Measurements from ENCODE around the gene TBL1XR1. TPM values are rescaled to one million over a fixed set of nuclear protein-coding genes. Genes with fewer than 3 reads are reported as not detected.

Gene TBL1XR1
- total and polyA plus RNA-seq, 2 donors (not counting 3 experiments of a cell fraction or from before 2014, with no cell fraction given) = 26.9 to 146 TPM

DNA sequence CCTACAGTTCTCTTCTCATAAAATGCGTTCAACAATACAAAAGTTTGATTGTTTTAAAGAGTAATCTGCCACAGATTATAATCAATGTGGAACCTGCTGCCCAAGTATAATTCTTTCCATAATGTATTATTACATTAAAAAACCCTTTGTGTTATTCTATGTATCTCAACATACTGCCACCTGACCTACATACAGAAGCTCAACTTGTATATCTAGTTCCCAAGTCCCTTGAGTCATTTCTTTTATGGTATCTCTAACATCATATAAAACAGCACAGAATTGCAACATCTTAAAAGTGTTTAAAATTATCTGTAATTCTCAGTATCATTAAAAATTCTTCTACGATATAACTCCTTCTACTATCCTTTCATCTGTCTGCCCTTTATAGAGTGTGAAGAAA is 70.3 kb downstream of the TBL1XR1 start:
- FAIRE-seq = no peak

More for the DNA sequence above, 70.3 kb downstream of the TBL1XR1 start:
- Histone ChIP-seq H3K27ac (ENCODE audit: insufficient read depth, low read depth, low read length) (no peak overlapping the region), H4K20me1 (replicated peaks; ENCODE audit: control insufficient read depth, extremely low read depth, insufficient read depth, low read length) (peaks cover 14% of the 10 kb centered on the region), H3K4me2 (ENCODE audit: insufficient read depth, low read length) (no peak overlapping the region), H2AFZ (ENCODE audit: low read depth, low read length) (no peak overlapping the region), H3K27me3 (ENCODE audit: control insufficient read depth in 2 of 2, insufficient read depth in 2 of 2, low read length in 2 of 2) (no peaks in the 10 kb centered on the region), H3K36me3 (ENCODE audit: control insufficient read depth in 2 of 2, extremely low read depth in 1 of 2, insufficient read depth in 2 of 2, low read length in 2 of 2) (no peaks in the 10 kb centered on the region), H3K4me1 (ENCODE audit: control insufficient read depth, extremely low read depth, insufficient read depth, low read length) (peaks cover 7% of the 10 kb centered on the region), H3K9me3 (replicated peaks; ENCODE audit: control insufficient read depth, insufficient read depth, low read length) (no peaks in the 10 kb centered on the region), H3K9me1 (replicated peaks; ENCODE audit: control insufficient read depth, extremely low read depth, insufficient read depth, low read length) (no peaks in the 10 kb centered on the region), H3K79me2 (ENCODE audit: control insufficient read depth, insufficient read depth, low read length) (peaks cover 97% of the 10 kb centered on the region), H3K4me3 (replicated peaks in 1 of 3; ENCODE audit: insufficient read depth in 1 of 3, low read depth in 1 of 3, low read length in 3 of 3) (no peak overlapping the region), H3K9ac (replicated peaks; ENCODE audit: extremely low read depth, insufficient read depth, low read length) (no peak overlapping the region)
- ChIA-PET POLR2A (no interaction called here), CTCF (interaction anchor here (1.0 kb wide), 1 partner anchor 18 kb away, joined by 3 read pairs; no protein-coding TSS in a partner anchor)
- dilution Hi-C loops (cut with MboI; ENCODE audit: extremely low pct_ligation_motif_present, low sequenced_read_pairs) = no loop called here
- no TSS peak for BruUV-seq (replicated peaks)
- TF ChIP-seq MYC (IDR thresholded peaks at IDR 0.05; ENCODE audit: low read depth, low read length) (no peak), POLR2A (IDR thresholded peaks at IDR 0.05; ENCODE audit: low read depth, low read length) (no peak), JUN (IDR thresholded peaks at IDR 0.05; ENCODE audit: borderline replicate concordance, insufficient read depth, insufficient read length, low read depth) (no peak), FOS (IDR thresholded peaks at IDR 0.05; ENCODE audit: borderline replicate concordance, insufficient read depth, low read length) (no peak), POLR2AphosphoS5 (IDR thresholded peaks at IDR 0.05; ENCODE audit: insufficient read depth, low read depth, low read length) (no peak), GATA2 (IDR thresholded peaks at IDR 0.05; ENCODE audit: insufficient read depth, insufficient read length, low read depth, low read length) (no peak), MAX (IDR thresholded peaks at IDR 0.05; ENCODE audit: insufficient read depth, insufficient read length) (no peak), EZH2 (IDR thresholded peaks at IDR 0.05; ENCODE audit: borderline replicate concordance, low read depth, low read length, severe bottlenecking) (no peak), CTCF (IDR thresholded peaks at IDR 0.05; ENCODE audit: extremely low read depth in 1 of 2, insufficient read depth in 1 of 2, low read depth in 1 of 2, low read length in 2 of 2) (no peak)
- intact Hi-C loops (cut with micrococcal nuclease) = no loop called here
- no peak for DNase-seq (ENCODE audit: low read depth, low spot score)

Measured in endothelial cell of umbilical vein (primary cell).